Activated naive CD8-positive, alpha-beta T cell treated with anti-CD3 and anti-CD28 coated beads, Interleukin-2, amount 50 U/mL, for 24 hours (primary cell): ENCODE results near the gene DGKG.
A peak's percentile ranks its signal among the peaks of the same experiment; 100 is the strongest.

ENCODE experiments used
- ATAC-seq: fragments of 150-1000 bp; cut with Tn5 transposase; one replicate; pipeline ENCODE4 v1.10.0; 2021
- DNase-seq: peaks from one replicate; pipeline ENCODE4 v3.0.0; 2021
- H3K27ac Mint-ChIP-seq: one replicate; pipeline ENCODE4 v1.8.0; 2021; ENCODE audit warnings: mild to moderate bottlenecking, mixed read lengths
- H3K27me3 Mint-ChIP-seq: one replicate; pipeline ENCODE4 v1.8.0; 2021; ENCODE audit warnings: mixed read lengths
- H3K36me3 Mint-ChIP-seq: one replicate; pipeline ENCODE4 v1.8.0; 2021; ENCODE audit warnings: low read depth, mixed read lengths
- H3K4me1 Mint-ChIP-seq: one replicate; pipeline ENCODE4 v1.8.0; 2021; ENCODE audit warnings: mixed read lengths
- H3K4me3 Mint-ChIP-seq: one replicate; pipeline ENCODE4 v1.8.0; 2021; ENCODE audit warnings: mild to moderate bottlenecking, moderate library complexity, mixed read lengths
- H3K9me3 Mint-ChIP-seq: one replicate; pipeline ENCODE4 v1.8.0; 2021; ENCODE audit warnings: mixed read lengths

DGKG gene

DNA sequence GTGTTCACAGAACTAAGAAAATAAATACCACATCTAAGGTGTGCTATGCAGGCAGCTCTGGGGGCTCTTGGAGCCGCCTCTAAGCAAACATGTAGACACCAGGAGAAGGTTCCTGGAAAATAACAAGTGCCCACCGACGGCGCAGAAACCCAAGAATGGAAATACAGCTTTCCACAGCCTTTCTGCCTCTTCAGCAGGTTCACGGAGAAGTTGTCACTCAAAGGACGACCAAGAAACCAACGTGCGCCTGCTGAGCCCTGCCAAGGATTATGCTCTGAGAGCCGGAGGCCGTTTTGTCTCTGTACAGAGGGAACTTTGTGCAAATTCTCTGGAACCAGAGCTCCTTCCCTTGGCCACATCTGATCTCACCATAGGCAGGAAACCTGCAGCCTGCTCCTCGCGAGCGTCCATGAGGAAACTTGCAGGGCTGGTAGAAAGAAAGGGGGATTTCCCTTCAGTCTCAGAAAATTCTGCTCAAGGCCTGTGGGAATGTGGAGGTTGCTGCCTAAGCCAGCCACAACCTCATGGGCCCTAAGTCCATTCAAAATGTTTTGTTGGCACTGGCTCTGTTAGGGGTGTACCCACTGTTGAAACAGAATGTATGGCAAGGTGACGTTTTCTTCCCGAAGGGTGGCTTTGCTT is 212.6 kb downstream of the DGKG start:
- no peak for ATAC-seq
- H3K36me3 Mint-ChIP-seq, result peaks cover 2% of the 10 kb centered on the region
- DNase-seq, result no peak
- H3K4me3 Mint-ChIP-seq, result no peak overlapping the region
- peaks cover 25% of the 10 kb centered on the region for H3K4me1 Mint-ChIP-seq
- peaks cover 3% of the 10 kb centered on the region for H3K9me3 Mint-ChIP-seq
- no peak overlapping the region for H3K27ac Mint-ChIP-seq
- peaks cover 36% of the 10 kb centered on the region for H3K27me3 Mint-ChIP-seq

DNA sequence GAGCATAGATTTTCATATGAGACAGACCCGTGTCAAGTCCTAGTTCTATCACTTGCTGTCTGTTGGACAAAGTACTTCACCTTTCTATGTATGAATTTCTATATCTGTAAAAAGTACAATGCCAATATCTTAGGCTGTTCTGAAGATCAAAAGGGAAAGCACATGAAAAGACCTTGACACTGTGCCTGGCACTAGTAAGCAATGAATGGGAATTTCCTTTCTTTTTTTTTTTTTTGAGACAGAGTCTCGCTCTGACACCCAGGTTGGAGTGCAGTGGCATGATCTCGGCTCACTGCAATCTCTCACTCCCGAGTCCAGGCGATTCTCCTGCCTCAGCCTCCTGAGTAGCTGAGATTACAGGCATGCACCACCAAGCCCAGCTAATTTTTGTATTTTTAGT is 217.8 kb downstream of the DGKG start:
- H3K36me3 Mint-ChIP-seq, result no peaks in the 10 kb centered on the region
- DNase-seq (no peak), ATAC-seq (no peak)
- no peak overlapping the region for H3K27ac Mint-ChIP-seq
- peaks cover 8% of the 10 kb centered on the region for H3K27me3 Mint-ChIP-seq
- H3K4me3 Mint-ChIP-seq, result no peak overlapping the region
- H3K9me3 Mint-ChIP-seq, result no peaks in the 10 kb centered on the region
- no peaks in the 10 kb centered on the region for H3K4me1 Mint-ChIP-seq

DNA sequence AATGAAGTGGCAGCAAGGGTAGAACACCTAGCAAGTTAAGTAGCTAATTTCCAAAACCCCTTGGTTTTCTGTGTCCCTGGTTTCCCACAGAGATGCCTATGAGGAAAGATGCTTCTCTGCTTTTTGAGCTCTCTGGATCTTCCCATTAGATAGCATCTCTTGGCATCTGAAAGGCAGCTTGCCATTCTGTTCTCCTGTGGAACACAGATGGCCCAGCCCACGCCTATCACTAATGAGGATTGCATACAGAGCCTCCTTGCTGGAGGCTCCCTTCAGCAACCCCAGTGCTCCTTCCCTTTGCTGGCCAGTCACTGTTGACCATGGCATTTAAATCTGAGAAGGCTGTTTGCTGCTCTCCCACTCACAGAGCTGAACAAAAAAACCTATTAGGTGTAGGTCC is 218.8 kb downstream of the DGKG start:
- Mint-ChIP-seq H3K4me3 (no peak overlapping the region), H3K9me3 (no peaks in the 10 kb centered on the region), H3K27ac (no peak overlapping the region), H3K36me3 (no peaks in the 10 kb centered on the region), H3K27me3 (peaks cover 6% of the 10 kb centered on the region), H3K4me1 (no peaks in the 10 kb centered on the region)
- no peak for ATAC-seq
- no peak for DNase-seq

DNA sequence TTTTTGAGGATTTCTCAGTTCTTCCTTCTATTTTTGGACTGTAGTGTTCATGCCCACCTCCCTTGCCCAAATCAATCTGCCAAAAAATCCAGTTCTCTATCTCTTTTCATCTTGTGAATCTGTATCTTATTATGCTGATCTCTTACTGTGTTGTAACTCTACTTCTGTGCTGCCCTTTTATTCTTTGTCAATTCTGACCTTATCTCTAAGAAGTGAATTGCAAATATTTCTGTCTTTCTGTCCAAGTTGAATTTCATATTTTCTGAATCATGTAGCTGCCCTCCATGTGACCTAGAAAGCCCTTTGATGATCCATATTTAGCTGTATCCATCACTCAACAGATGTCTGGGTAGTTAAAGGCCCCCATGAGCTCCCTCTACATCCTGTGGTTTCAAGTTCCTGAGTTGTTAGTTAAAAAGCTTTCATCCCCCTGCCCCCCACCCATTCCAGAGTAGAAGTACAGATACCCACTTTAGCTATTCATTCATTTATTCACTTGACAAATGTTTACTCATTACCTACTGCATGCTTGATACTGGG is 219.6 kb downstream of the DGKG start:
- DNase-seq, result no peak

DNA sequence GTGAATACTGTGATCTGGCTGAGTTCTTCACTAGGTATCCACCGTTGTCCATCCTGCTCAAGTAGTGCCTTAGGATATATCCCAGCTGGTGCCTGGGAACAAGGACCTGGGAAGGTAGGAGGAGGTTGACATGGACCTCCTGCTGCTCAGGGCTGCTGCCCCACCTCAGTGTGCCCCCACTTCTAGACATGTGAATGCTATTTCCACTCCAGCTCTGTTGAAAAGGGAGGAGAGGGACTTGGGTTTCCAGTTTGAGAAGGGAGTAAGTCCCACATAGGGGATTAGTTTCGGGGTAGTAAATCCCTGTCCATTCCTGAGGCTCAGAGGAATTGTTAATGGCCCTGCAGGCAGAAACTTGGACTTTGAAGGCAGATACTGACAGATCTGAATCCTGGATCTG is 220.2 kb downstream of the DGKG start:
- DNase-seq (no peak), ATAC-seq (no peak)
- Mint-ChIP-seq H3K4me3 (no peak overlapping the region), H3K27ac (no peak overlapping the region), H3K9me3 (no peaks in the 10 kb centered on the region), H3K36me3 (no peaks in the 10 kb centered on the region), H3K4me1 (no peaks in the 10 kb centered on the region), H3K27me3 (peaks cover 6% of the 10 kb centered on the region)

More for the DNA sequence above, 219.6 kb downstream of the DGKG start:
- Mint-ChIP-seq H3K27me3 (peaks cover 6% of the 10 kb centered on the region), H3K9me3 (no peaks in the 10 kb centered on the region), H3K27ac (no peak overlapping the region), H3K4me1 (no peaks in the 10 kb centered on the region), H3K36me3 (no peaks in the 10 kb centered on the region), H3K4me3 (no peak overlapping the region)
- ATAC-seq, result no peak

DNA sequence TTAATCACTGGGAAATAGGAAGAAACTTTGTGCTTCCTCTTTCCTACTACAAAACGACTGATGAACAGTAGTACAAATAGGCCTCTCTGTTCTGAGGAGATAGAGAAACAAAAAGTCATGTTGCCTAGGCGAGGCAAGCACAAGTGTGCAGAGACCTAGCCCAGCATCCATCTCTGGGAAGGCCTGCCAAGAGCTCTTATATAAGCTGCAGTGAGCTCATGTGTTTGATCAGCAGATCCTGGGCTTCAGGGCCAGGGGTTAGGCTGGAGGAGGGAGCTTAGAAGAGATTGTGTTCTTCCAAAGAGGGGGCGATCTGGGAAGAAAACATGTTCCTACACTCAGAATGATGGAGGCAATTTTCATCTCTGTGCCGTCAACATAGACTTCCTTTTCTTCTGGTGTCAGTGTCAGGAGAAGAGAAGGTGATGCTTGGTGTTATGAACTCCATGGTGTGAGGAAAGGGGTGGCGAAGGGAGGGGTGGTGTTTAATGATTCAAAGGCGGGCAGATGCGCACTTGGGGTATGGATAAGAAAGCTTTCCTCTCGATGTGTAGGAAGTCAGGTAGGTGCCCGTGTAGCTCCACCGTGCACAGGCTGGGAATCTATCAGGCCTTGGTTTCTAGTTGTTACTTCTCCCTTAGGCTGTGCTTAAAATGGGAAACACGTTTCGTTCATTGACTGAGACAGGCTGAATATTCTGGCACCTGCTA is 223.6 kb downstream of the DGKG start:
- no peaks in the 10 kb centered on the region for H3K4me1 Mint-ChIP-seq
- no peaks in the 10 kb centered on the region for H3K36me3 Mint-ChIP-seq
- no peak overlapping the region for H3K27ac Mint-ChIP-seq
- no peak for DNase-seq
- peaks cover 21% of the 10 kb centered on the region for H3K27me3 Mint-ChIP-seq
- H3K4me3 Mint-ChIP-seq, result no peak overlapping the region
- no peaks in the 10 kb centered on the region for H3K9me3 Mint-ChIP-seq
- ATAC-seq, result no peak

DNA sequence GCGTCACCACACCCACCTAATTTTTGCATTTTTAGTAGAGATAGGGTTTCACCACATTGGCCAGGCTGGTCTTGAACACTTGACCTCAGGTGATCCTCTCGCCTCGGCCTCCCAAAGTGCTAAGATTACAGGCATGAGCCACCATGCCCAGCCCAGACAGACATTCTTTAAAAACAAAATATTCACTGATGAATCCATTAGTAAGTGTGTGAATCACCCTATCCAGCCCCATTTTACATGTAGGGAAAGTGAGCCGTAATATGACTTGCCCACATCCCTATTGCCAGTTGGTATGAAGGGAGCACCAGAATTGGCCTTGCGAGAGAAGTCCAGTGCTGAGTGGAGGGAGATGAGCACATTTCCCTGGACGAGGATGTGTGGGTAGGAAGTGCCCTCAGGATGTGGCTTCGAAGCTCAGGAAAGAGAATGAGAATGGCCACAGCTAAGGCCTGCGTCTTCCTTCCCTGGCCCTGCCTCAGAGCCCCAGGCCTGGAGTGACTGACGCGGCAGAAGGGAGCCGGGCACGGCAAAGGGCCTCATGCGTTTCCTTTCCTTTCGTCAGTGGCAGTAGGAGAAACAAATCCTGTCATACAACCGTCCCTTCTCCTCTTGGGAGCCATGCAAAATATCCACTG is 224.9 kb downstream of the DGKG start:
- Mint-ChIP-seq H3K4me3 (no peak overlapping the region), H3K27me3 (peaks cover 19% of the 10 kb centered on the region), H3K36me3 (no peaks in the 10 kb centered on the region), H3K9me3 (no peaks in the 10 kb centered on the region), H3K4me1 (no peaks in the 10 kb centered on the region), H3K27ac (no peak overlapping the region)
- no peak for ATAC-seq
- DNase-seq, result no peak

DNA sequence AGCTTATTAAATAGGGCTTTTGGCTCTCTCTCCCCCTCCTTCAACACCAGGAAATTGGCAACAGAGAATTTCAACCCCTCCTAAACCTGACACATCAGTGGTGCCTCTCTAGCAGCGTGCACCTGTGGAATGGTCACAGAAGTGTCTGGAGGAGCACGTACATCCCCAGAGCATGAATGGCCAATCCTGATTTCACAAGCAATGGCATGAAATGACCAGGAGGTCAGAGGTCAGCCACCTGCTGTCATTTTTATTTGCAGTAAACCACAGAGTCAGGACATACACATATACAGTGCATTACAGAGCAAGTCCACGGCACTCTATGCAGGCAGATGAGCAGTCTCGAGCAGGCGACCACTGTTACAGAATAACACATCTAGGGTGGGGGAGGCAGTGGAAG is 228.1 kb downstream of the DGKG start:
- Mint-ChIP-seq H3K27me3 (peaks cover 27% of the 10 kb centered on the region), H3K36me3 (no peaks in the 10 kb centered on the region), H3K27ac (no peak overlapping the region), H3K9me3 (no peaks in the 10 kb centered on the region), H3K4me1 (no peaks in the 10 kb centered on the region), H3K4me3 (no peak overlapping the region)
- no peak for ATAC-seq
- no peak for DNase-seq

DNA sequence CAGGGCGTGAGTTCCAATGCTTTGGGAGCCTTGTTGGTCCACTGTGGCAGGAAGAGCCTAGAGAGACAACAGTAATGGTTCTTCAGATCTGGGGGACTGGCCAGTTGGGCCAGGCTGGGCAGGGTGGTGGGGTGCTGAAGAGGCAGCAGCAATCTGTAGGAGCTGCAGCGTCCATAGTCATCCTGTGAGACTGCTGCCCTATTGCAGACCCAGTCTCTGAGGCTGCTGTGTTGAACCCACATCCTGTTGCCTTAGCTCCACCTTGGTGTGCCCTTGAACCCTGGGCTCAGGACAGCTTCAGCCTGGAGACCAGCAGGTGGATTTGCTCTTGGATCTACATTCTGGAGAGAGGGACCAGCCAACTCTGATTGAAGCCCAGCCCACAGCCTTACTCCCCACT is 229.5 kb downstream of the DGKG start:
- Mint-ChIP-seq H3K36me3 (no peaks in the 10 kb centered on the region), H3K4me1 (no peaks in the 10 kb centered on the region), H3K27ac (no peak overlapping the region), H3K9me3 (no peaks in the 10 kb centered on the region), H3K4me3 (no peak overlapping the region), H3K27me3 (peaks cover 27% of the 10 kb centered on the region)
- DNase-seq (no peak), ATAC-seq (peak; percentile 20)

DNA sequence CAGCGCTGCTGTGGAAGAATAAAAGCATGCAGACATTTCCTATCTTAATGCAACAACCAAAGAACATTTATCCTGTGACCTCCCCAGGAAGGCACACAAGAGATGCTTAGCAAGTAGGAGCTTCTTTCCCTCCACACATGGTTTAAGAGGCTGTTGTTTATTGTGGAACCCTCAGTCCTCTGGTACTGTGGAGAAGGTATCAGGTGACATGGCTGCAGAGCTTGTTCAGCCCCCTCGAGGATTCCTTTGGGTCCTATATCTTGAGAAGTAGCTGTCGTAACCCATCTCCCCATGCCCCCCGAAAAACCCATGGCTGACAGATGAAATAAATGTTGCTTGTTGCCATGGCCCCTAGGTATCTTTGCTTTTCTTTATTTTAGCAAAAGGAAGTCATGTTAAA is 232.8 kb downstream of the DGKG start:
- peaks cover 15% of the 10 kb centered on the region for H3K27me3 Mint-ChIP-seq
- no peaks in the 10 kb centered on the region for H3K4me1 Mint-ChIP-seq
- no peak for ATAC-seq
- DNase-seq, result no peak
- H3K27ac Mint-ChIP-seq, result no peak overlapping the region
- no peaks in the 10 kb centered on the region for H3K36me3 Mint-ChIP-seq
- H3K4me3 Mint-ChIP-seq, result no peak overlapping the region
- H3K9me3 Mint-ChIP-seq, result no peaks in the 10 kb centered on the region

DNA sequence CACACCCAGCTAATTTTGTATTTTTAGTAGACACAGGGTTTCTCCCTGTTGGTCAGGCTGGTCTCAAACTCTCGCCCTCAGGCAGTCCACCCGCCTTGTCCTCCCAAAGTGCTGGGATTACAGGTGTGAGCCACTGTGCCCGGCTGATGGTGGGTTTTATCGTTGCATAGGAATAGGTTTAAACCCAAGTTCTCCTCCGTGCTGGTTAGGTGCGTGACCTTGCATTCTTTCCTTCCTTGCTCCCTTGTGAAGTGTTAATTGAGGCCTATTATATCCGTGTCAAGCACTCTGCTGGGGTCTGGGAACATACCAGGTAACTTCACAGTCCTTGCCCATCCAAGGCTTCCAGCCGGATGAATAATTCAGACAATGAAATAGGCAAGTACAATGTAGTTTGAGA is 233.9 kb downstream of the DGKG start:
- peaks cover 19% of the 10 kb centered on the region for H3K27me3 Mint-ChIP-seq
- no peak for DNase-seq
- no peak for ATAC-seq
- H3K36me3 Mint-ChIP-seq, result no peaks in the 10 kb centered on the region
- no peak overlapping the region for H3K4me3 Mint-ChIP-seq
- no peak overlapping the region for H3K27ac Mint-ChIP-seq
- H3K9me3 Mint-ChIP-seq, result no peaks in the 10 kb centered on the region
- no peaks in the 10 kb centered on the region for H3K4me1 Mint-ChIP-seq

DNA sequence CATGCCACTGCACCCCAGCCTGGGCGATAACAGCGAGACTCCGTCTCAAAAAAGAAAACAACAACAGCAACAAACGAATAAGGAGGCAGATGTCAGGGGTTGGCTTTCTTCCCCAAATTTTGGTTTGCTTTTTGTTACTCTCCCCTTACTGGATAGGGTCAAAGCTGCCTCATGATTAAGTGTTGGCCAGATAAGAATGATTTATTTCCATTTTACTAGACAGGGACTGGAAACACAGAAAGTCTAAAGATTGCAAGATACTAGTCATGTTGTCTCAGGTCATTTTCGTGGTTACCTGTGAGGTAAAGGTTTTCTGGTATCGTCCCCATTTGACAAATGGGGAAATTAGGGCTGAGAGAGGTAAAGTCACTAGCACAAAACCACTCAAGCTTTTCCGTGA is 234.6 kb downstream of the DGKG start:
- ATAC-seq, result no peak
- Mint-ChIP-seq H3K9me3 (no peaks in the 10 kb centered on the region), H3K4me3 (no peak overlapping the region)

DNA sequence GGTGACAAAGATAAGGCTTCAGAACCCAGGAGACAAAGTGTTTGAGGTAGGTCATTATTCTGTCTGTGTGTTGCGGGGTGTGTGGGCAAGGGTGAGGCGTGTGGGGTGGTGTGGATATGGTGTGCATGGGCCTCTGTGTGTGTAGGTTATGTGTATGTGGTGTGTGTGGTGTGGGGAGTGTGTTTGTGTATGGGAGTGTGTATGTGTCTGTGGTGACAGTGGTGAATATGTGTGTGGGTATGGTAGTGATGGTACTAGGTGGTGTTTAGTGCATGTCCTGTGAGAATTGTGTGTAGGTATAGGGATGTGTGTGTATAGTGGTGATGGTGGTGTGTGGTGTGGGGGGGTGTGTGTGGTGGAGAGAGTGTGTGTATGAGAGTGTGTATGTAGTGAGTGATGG is 236.9 kb downstream of the DGKG start:
- H3K27ac Mint-ChIP-seq, result no peak overlapping the region
- H3K27me3 Mint-ChIP-seq, result peaks cover 23% of the 10 kb centered on the region
- H3K4me1 Mint-ChIP-seq, result no peaks in the 10 kb centered on the region
- no peak for DNase-seq
- no peak for ATAC-seq
- no peaks in the 10 kb centered on the region for H3K36me3 Mint-ChIP-seq
- H3K4me3 Mint-ChIP-seq, result no peak overlapping the region
- no peaks in the 10 kb centered on the region for H3K9me3 Mint-ChIP-seq

More for the DNA sequence above, 234.6 kb downstream of the DGKG start:
- Mint-ChIP-seq H3K36me3 (no peaks in the 10 kb centered on the region), H3K27ac (no peak overlapping the region), H3K27me3 (peaks cover 24% of the 10 kb centered on the region), H3K4me1 (no peaks in the 10 kb centered on the region)
- no peak for DNase-seq

DNA sequence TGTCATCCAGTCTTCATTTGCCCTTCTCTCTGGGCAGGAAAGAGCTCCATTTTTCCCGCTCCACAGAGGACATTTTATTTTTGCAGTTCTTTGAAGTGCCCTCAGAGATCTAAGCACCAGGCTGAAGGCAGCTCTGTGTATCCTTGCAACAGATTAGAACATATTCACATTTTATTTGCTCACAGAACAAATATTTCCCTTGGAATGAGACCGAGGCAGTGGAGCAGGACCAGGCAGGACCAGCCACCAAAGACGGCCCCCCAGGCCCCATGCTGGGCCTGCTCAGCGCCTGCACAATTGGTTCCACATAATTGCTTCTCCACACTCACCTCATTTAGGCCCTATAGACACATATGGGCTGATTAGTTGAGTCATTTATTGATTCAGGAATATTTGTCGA is 237.4 kb downstream of the DGKG start:
- no peak overlapping the region for H3K4me3 Mint-ChIP-seq

DNA sequence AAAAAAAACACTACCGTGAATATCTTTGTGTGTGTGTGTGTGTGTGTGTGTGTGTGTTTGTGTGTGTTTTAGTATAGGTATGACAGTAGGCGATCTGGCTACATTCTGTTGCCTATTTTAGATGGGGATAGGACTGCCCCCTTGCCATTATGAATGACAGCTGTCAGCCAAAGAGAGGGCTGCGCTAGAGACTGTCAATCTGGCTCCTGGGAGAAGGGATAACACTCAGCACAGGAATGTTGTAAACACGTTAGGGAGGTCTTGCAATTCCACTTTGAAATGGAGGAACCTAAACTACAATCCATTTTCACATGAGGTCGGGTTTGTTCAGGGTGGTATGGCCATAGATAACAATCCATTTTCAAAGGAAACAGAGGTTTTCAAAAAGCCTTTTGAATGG is 239.0 kb downstream of the DGKG start:
- no peak overlapping the region for H3K4me3 Mint-ChIP-seq
- no peak for DNase-seq
- no peak overlapping the region for H3K27ac Mint-ChIP-seq
- H3K9me3 Mint-ChIP-seq, result no peaks in the 10 kb centered on the region
- no peak for ATAC-seq
- peaks cover 40% of the 10 kb centered on the region for H3K27me3 Mint-ChIP-seq
- H3K4me1 Mint-ChIP-seq, result no peaks in the 10 kb centered on the region
- H3K36me3 Mint-ChIP-seq, result no peaks in the 10 kb centered on the region

More for the DNA sequence above, 237.4 kb downstream of the DGKG start:
- no peaks in the 10 kb centered on the region for H3K9me3 Mint-ChIP-seq
- H3K27ac Mint-ChIP-seq, result no peak overlapping the region
- ATAC-seq (no peak), DNase-seq (no peak)
- H3K27me3 Mint-ChIP-seq, result peaks cover 28% of the 10 kb centered on the region
- no peaks in the 10 kb centered on the region for H3K36me3 Mint-ChIP-seq
- no peaks in the 10 kb centered on the region for H3K4me1 Mint-ChIP-seq
